Vagina (tissue), 2 donors: ENCODE data around the gene GPR15. TPM values are rescaled to one million over a fixed set of nuclear protein-coding genes. Genes with fewer than 3 reads are reported as not detected.

Experiments
- DNase-seq, 2 donors: peaks; one replicate each; pipeline ENCODE4 v3.0.0-alpha.2; 2017; ENCODE audit errors: extremely low spot score in 2 of 2
- H3K27ac ChIP-seq: fragments of 200-600 bp; sonication (generic); one replicate; pipeline ENCODE4 v1.5.1; 2019
- H3K27me3 ChIP-seq: fragments of 200-600 bp; sonication (generic); one replicate; pipeline ENCODE4 v1.5.1; 2019
- H3K36me3 ChIP-seq, 2 donors: fragments of 200-600 bp; sonication (generic); one replicate each; pipeline ENCODE4 v1.5.1; 2017 to 2019
- H3K4me1 ChIP-seq: fragments of 200-600 bp; sonication (generic); one replicate; pipeline ENCODE4 v1.5.1; 2019
- H3K4me3 ChIP-seq, 2 donors: fragments of 200-600 bp; sonication (generic); 1 replicate in 1 of 2; 2 replicates in 1 of 2; pipeline ENCODE4 v1.5.1; 2016 to 2019
- H3K9me3 ChIP-seq: fragments of 200-600 bp; sonication (generic); one replicate; pipeline ENCODE4 v1.5.1; 2019
- POLR2A ChIP-seq, 2 donors: fragments of 450-650 bp; IDR thresholded peaks; one replicate each; pipeline ENCODE4 v1.6.1; 2017; ENCODE audit warnings: antibody characterized with exemption in 2 of 2, mild to moderate bottlenecking in 2 of 2, moderate library complexity in 2 of 2
- POLR2AphosphoS5 ChIP-seq, 2 donors: sonication (generic); formaldehyde crosslinking; IDR thresholded peaks; one replicate each; pipeline ENCODE4 v1.9.0; 2017; ENCODE audit warnings: antibody characterized with exemption in 2 of 2, mild to moderate bottlenecking in 2 of 2, low read depth in 1 of 2; ENCODE audit not compliant: insufficient read depth in 1 of 2
- intact Hi-C: fragments of 100-400 bp; cut with DNase I; formaldehyde crosslinking; loops from one replicate; pipeline ENCODE4 v1.15.1; 2023
- total RNA-seq: library from RNA; depleted of rRNA; stranded (reverse); fragments of >200 nt; gene quantifications from one replicate; pipeline ENCODE4 v1.2.3, GENCODE V29; 2016
- TF ChIP-seq, protein P1 (sequence below), 3 experiments: fragments of 450-650 bp in 2 of 3; fragments of 200-600 bp in 1 of 3; sonication (generic) in 1 of 3; IDR thresholded peaks; one replicate each; pipeline ENCODE4 v1.5.1; 2017 to 2019; ENCODE audit warnings: antibody characterized with exemption in 3 of 3, mild to moderate bottlenecking in 2 of 3, moderate library complexity in 2 of 3

The GPR15 gene
- total RNA-seq, 1 donor from 2014 or later: 1.2 TPM

DNA sequence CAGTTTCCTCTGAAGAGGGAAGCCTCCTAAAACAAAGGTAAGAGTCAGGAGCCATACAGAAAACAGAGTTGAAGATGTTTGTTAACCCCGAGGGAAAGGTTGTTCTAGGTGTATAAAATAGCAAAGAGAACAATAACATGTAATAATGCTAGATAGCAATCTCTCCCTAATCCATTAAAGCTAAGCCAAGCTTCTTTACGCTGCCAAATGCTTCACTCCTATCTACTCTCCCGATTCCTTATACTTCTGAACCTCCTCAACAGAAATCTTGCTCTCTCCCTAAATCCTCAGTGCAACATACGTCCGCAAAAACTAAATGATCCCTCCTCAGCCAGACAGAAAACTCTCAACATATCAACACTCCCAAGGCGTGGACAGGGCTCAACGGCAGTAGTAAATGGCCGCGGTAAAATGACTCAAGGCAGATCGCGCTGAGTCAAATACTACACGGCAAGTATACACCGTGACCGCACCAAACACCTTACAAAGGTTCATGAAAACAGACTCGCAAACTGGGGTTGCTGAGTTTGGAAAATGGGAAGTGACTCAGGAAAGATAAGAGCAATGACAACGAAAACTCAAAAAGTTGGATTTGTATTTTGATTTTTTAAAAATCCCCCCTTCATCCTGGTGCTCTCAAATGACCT is 9.8 kb upstream of the GPR15 start:
- DNase-seq: no peak
- TF ChIP-seq POLR2A (IDR thresholded peaks at IDR 0.05) (no peak), POLR2AphosphoS5 (IDR thresholded peaks at IDR 0.05; ENCODE audit: insufficient read depth in 1 of 2, low read depth in 1 of 2) (no peak)
- TF ChIP-seq, protein P1, sequence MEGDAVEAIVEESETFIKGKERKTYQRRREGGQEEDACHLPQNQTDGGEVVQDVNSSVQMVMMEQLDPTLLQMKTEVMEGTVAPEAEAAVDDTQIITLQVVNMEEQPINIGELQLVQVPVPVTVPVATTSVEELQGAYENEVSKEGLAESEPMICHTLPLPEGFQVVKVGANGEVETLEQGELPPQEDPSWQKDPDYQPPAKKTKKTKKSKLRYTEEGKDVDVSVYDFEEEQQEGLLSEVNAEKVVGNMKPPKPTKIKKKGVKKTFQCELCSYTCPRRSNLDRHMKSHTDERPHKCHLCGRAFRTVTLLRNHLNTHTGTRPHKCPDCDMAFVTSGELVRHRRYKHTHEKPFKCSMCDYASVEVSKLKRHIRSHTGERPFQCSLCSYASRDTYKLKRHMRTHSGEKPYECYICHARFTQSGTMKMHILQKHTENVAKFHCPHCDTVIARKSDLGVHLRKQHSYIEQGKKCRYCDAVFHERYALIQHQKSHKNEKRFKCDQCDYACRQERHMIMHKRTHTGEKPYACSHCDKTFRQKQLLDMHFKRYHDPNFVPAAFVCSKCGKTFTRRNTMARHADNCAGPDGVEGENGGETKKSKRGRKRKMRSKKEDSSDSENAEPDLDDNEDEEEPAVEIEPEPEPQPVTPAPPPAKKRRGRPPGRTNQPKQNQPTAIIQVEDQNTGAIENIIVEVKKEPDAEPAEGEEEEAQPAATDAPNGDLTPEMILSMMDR (IDR thresholded peaks at IDR 0.05): no peak
- peaks cover 42% of the 10 kb centered on the region for H3K4me1 ChIP-seq
- no peaks in the 10 kb centered on the region for H3K27me3 ChIP-seq
- intact Hi-C loops: no loop called here
- H3K9me3 ChIP-seq: no peaks in the 10 kb centered on the region
- H3K4me3 ChIP-seq: peak overlapping the region; percentile 52 to 74
- peaks cover 0 to 16% of the 10 kb centered on the region in 2 donors for H3K36me3 ChIP-seq
- H3K27ac ChIP-seq: peak overlapping the region; percentile 91

DNA sequence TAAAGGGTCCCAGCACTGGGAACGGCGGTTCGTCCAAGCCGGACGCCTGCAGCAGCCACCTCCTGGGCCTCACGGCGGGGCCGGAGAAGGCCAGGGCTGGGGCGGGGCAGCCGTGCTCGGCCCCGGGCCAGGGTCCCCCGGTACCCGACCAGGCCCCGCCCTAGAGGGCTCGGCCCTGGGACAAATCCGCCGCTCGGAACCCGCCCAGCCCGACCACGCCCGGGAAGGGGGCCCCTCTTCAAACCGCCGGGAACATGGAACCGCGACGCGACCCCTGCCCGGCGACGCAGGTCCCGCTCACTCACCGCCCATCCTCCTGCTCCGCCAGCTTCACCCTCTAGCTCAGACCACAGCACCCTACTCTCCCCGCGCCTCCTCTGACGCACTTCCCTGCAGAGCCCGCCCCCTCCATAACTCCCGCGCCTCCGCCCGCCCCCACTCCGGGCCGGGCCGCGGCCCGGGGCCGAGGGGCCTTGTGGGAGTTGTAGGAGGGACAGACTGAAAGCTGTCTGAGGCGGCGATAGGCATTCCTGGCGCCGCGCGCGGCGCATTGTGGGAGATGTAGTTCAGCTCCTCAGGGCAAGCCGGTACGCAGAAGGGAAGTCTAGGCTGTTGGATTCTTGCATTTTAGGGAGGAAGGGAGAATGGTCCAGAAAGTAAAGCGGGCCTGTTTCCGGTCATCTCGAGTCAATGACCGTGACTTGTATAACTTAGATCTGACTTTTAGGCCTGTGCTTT is 9.1 kb upstream of the GPR15 start, which contains the start of gene CLDND1:
CLDND1 (minus strand) TSS at position 359 of the 738 bp plus-strand sequence. CDS start 1,478 bp downstream, outside the sequence.
- Histone ChIP-seq H3K4me1 (peaks cover 42% of the 10 kb centered on the region), H3K27ac (peak within 1 kb of the TSS; percentile 91), H3K9me3 (no peaks in the 10 kb centered on the region), H3K36me3 (peaks cover 0 to 10% of the 10 kb centered on the region in 2 donors), H3K27me3 (no peaks in the 10 kb centered on the region), H3K4me3 (peak within 1 kb of the TSS; percentile 52 to 74)
- intact Hi-C loops: no loop called here
- DNase-seq: peak; percentile 98 to 99
- TF ChIP-seq, protein P1 (IDR thresholded peaks at IDR 0.05): no peak
- TF ChIP-seq POLR2A (IDR thresholded peaks at IDR 0.05) (peak in 1 of 2 donors; percentile 88), POLR2AphosphoS5 (IDR thresholded peaks at IDR 0.05; ENCODE audit: insufficient read depth in 1 of 2, low read depth in 1 of 2) (peak; percentile 95 to 98)

DNA sequence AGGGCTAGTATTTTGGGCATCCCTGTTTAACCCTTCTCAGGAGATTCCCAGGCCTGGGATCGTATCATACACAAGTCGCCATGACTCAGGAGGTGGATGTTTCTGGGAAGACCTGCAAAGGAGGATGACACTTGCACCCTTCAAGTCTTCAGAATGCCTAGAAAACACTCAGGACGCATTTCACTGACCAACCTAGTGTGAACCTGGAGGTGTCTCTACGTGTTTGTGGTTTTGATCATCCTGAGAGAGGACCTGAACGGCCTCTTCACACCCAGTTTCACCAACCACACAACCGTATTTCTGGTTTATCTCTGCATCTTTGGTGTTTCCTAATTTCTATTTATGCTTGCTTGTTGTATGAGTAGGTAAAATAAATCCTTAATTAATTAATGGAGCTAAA is 6.3 kb upstream of the GPR15 start:
- peaks cover 14% of the 10 kb centered on the region for H3K4me1 ChIP-seq
- no peaks in the 10 kb centered on the region for H3K27me3 ChIP-seq
- no peak for DNase-seq
- H3K4me3 ChIP-seq: no peak overlapping the region
- H3K9me3 ChIP-seq: no peaks in the 10 kb centered on the region
- intact Hi-C loops: loop anchor here (5.0 kb wide), 1 partner anchor 67 kb away; the partner anchor contains the start of gene CPOX
- no peaks in the 10 kb centered on the region for H3K36me3 ChIP-seq
- H3K27ac ChIP-seq: no peak overlapping the region
- TF ChIP-seq, protein P1 (IDR thresholded peaks at IDR 0.05): no peak
- TF ChIP-seq POLR2AphosphoS5 (IDR thresholded peaks at IDR 0.05; ENCODE audit: insufficient read depth in 1 of 2, low read depth in 1 of 2) (no peak), POLR2A (IDR thresholded peaks at IDR 0.05) (no peak)

DNA sequence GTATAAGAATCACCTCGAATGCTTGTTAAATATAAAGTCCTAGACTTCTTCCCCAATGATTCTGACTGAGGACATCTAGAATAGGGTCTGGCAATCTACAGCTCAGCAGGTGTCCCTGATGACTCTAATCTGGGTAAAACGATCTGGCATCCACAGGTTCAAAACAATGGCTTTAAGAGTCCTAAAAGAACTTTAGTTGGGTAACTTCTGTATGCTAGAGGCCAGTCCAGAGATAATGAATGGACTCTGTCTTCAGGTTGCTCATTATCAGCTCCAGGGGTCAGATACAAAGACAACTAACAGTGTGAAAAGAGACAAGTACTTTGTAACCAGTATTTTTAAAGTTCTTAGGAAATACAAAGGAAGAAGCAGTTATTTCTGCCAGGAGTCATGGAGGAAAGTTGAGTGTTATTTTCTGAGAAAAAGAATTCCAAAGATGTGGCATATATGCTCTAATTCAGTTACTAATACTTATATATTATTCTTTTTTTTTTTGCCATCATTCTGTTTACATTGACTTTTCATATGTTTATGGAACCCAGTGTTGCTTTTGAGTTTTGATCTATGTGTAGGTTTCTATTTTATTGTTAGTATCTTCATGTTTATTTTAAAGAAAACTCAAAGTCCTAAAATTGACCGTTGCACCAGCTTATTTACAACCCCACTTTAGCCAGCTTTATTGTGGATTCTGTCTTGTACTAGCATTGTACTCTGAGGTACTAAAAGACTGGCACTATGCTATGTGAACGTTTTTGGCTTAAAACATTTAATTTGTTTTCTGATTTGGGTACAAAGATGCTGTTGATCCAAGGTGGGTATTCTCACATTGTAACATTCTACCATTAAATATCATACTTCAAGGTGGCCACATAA is 3.1 kb upstream of the GPR15 start:
- H3K4me3 ChIP-seq: no peak overlapping the region
- no peaks in the 10 kb centered on the region for H3K4me1 ChIP-seq
- no peaks in the 10 kb centered on the region for H3K36me3 ChIP-seq
- no peaks in the 10 kb centered on the region for H3K9me3 ChIP-seq
- no peaks in the 10 kb centered on the region for H3K27me3 ChIP-seq
- no peak for DNase-seq
- intact Hi-C loops: loop anchor here (5.0 kb wide), 1 partner anchor 64 kb away; the partner anchor contains the start of gene CPOX
- no peak overlapping the region for H3K27ac ChIP-seq
- TF ChIP-seq POLR2AphosphoS5 (IDR thresholded peaks at IDR 0.05; ENCODE audit: insufficient read depth in 1 of 2, low read depth in 1 of 2): no peak
- no peak for TF ChIP-seq POLR2A (IDR thresholded peaks at IDR 0.05)
- TF ChIP-seq, protein P1 (IDR thresholded peaks at IDR 0.05): no peak
